Endodermal cell (in vitro differentiated cells): ENCODE results near the gene HIPK4. TPM values are rescaled to one million over a fixed set of nuclear protein-coding genes. Genes with fewer than 3 reads are reported as not detected.

Experiments
- DNase-seq: peaks from one replicate; pipeline ENCODE4 v3.0.0-alpha.2; 2017
- H3K27ac ChIP-seq: 2 replicates; pipeline ENCODE4 v1.5.1; 2013; ENCODE audit warnings: mild to moderate bottlenecking, low read depth, low read length, moderate library complexity
- H3K27me3 ChIP-seq: 2 replicates; pipeline ENCODE4 v1.6.1; 2013; ENCODE audit warnings: mild to moderate bottlenecking, low read length, moderate library complexity; ENCODE audit not compliant: insufficient read depth, control insufficient read depth, poor library complexity, severe bottlenecking
- H3K36me3 ChIP-seq: 2 replicates; pipeline ENCODE4 v1.7.0; 2013; ENCODE audit warnings: mild to moderate bottlenecking, low read length, moderate library complexity; ENCODE audit not compliant: control insufficient read depth, insufficient read depth
- H3K4me1 ChIP-seq: one replicate; pipeline ENCODE4 v1.7.0; 2013; ENCODE audit warnings: low read length; ENCODE audit not compliant: control insufficient read depth, insufficient read depth
- H3K4me3 ChIP-seq: 2 replicates; pipeline ENCODE4 v1.5.1; 2013; ENCODE audit warnings: mild to moderate bottlenecking, low read length, moderate library complexity
- H3K9ac ChIP-seq: 2 replicates; pipeline ENCODE4 v1.6.1; 2013; ENCODE audit warnings: mild to moderate bottlenecking, low read length, moderate library complexity; ENCODE audit not compliant: poor library complexity, severe bottlenecking; ENCODE audit errors: extremely low read depth
- H3K9me3 ChIP-seq: 2 replicates; pipeline ENCODE4 v1.6.1; 2013; ENCODE audit warnings: mild to moderate bottlenecking, low read length, moderate library complexity; ENCODE audit not compliant: control insufficient read depth
- H3K27ac Mint-ChIP-seq: 2 replicates; pipeline ENCODE4 v1.8.0; 2020; ENCODE audit warnings: mixed read lengths
- H3K27me3 Mint-ChIP-seq: 2 replicates; pipeline ENCODE4 v1.8.0; 2021; ENCODE audit warnings: mild to moderate bottlenecking, mixed read lengths; ENCODE audit not compliant: insufficient read depth
- H3K36me3 Mint-ChIP-seq: 2 replicates; pipeline ENCODE4 v1.8.0; 2020; ENCODE audit warnings: low read depth, mixed read lengths
- H3K4me1 Mint-ChIP-seq: 2 replicates; pipeline ENCODE4 v1.8.0; 2020; ENCODE audit warnings: mixed read lengths
- H3K4me3 Mint-ChIP-seq: 2 replicates; pipeline ENCODE4 v1.8.0; 2020; ENCODE audit warnings: mild to moderate bottlenecking, moderate library complexity, mixed read lengths
- H3K9me3 Mint-ChIP-seq: 2 replicates; pipeline ENCODE4 v1.8.0; 2020; ENCODE audit warnings: mild to moderate bottlenecking, mixed read lengths
- WGBS, 2 experiments: methylation state at CpG; one replicate each; pipeline versions ENCODE4 v1.1.5 to v1.1.7; 2013; ENCODE audit warnings: missing lambda C conversion rate in 2 of 2, mixed read lengths in 1 of 2; ENCODE audit not compliant: insufficient coverage in 1 of 2, insufficient read length in 1 of 2; 5-methylcytosine and 5-hydroxymethylcytosine counted together
- total RNA-seq, 2 donors: library from RNA; stranded (reverse); fragmentation: NEBNext Ultra II Directional in 1 of 2; extraction: Animal tissue kit (Norgen Biotek cat#: 25700) in 1 of 2; gene quantifications; 2 replicates in 1 of 2; 3 replicates in 1 of 2; pipeline ENCODE4 v1.2.1, GENCODE V29; 2021
- TF ChIP-seq, protein P1 (sequence below): fragments of 200-600 bp; sonication (generic); conservative IDR thresholded peaks from 2 replicates; pipeline ENCODE4 v1.5.0; 2021; ENCODE audit warnings: antibody characterized with exemption, mild to moderate bottlenecking

HIPK4 gene
- total RNA-seq, 2 donors from 2014 or later = 0.31 TPM; not detected in 1

- no peaks in the 10 kb centered on the region for H3K9me3 ChIP-seq
- no peak overlapping the region for H3K9ac ChIP-seq
- H3K4me1 ChIP-seq = no peaks in the 10 kb centered on the region
- peak; percentile 72 for DNase-seq
- H3K36me3 ChIP-seq = peaks cover 4% of the 10 kb centered on the region
- 82 to 100% methylated on average over 1 to 3 of the region's 3 CpGs for WGBS, 2 experiments
- H3K27me3 ChIP-seq = no peaks in the 10 kb centered on the region
- H3K36me3 Mint-ChIP-seq = peaks cover 14% of the 10 kb centered on the region
- H3K9me3 Mint-ChIP-seq = no peaks in the 10 kb centered on the region
- H3K27ac ChIP-seq = no peak overlapping the region
- peak overlapping the region; percentile 55 for H3K27ac Mint-ChIP-seq
- TF ChIP-seq, protein P1, sequence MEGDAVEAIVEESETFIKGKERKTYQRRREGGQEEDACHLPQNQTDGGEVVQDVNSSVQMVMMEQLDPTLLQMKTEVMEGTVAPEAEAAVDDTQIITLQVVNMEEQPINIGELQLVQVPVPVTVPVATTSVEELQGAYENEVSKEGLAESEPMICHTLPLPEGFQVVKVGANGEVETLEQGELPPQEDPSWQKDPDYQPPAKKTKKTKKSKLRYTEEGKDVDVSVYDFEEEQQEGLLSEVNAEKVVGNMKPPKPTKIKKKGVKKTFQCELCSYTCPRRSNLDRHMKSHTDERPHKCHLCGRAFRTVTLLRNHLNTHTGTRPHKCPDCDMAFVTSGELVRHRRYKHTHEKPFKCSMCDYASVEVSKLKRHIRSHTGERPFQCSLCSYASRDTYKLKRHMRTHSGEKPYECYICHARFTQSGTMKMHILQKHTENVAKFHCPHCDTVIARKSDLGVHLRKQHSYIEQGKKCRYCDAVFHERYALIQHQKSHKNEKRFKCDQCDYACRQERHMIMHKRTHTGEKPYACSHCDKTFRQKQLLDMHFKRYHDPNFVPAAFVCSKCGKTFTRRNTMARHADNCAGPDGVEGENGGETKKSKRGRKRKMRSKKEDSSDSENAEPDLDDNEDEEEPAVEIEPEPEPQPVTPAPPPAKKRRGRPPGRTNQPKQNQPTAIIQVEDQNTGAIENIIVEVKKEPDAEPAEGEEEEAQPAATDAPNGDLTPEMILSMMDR = peak; percentile 72
- no peak overlapping the region for H3K4me3 Mint-ChIP-seq
- peaks cover 2% of the 10 kb centered on the region for H3K4me1 Mint-ChIP-seq
- H3K27me3 Mint-ChIP-seq = peaks cover 2% of the 10 kb centered on the region
- H3K4me3 ChIP-seq = no peak overlapping the region
These were observed 8.7 kb downstream of the HIPK4 start for GRCh38 chr19:40381321-40381720.

DNA sequence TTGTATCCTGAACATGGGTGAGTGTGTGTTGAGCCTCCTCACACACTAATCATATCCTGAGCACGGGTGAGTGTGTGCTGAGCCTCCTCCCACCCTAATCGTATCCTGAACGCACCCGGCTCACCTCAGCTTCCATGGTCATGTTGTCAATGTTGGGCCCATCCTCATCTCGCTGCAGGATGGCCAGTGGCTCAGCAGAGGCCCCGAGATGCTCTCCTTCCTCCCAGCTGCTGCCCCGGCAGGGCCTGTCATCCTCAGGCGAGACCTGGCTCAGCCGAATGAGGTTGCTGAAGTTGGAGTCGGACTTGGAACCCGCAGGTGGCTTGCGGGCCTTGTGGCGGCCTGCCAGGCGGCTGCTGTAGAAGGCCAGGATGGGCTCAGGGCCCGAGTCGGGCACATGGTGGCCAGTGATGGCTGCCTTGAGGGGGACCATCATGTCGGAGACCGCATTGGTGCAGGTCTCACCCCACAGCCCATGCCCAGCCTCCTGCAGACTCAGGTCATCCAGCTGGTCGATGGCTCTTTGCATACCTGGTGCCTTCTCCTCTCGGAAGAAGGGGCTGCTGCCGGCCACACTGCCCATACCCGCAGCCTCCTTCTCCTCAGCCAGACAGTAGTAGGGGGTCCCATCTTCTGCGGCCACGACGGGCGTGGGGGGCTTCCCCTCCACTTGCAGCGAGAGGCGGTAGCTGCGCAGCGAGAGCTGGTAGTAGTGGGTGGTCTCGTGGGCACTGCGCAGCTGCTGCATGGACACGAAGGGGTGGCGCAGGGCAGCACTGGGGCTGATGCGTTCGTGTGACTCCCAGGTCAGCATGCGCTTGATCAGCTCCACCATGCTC lies 9.6 kb downstream of the HIPK4 start:
- Histone ChIP-seq H3K27ac (no peak overlapping the region), H3K4me3 (no peak overlapping the region), H3K9me3 (no peaks in the 10 kb centered on the region), H3K4me1 (no peaks in the 10 kb centered on the region), H3K27me3 (no peaks in the 10 kb centered on the region), H3K36me3 (peaks cover 4% of the 10 kb centered on the region), H3K9ac (no peak overlapping the region)
- WGBS, 2 experiments = 90 to 95% methylated on average over 27 to 37 of the region's 37 CpGs
- Mint-ChIP-seq H3K4me3 (no peak overlapping the region), H3K27me3 (peaks cover 2% of the 10 kb centered on the region), H3K36me3 (peaks cover 15% of the 10 kb centered on the region), H3K9me3 (no peaks in the 10 kb centered on the region), H3K4me1 (peaks cover 2% of the 10 kb centered on the region), H3K27ac (no peak overlapping the region)
- TF ChIP-seq, protein P1 = no peak
- no peak for DNase-seq

DNA sequence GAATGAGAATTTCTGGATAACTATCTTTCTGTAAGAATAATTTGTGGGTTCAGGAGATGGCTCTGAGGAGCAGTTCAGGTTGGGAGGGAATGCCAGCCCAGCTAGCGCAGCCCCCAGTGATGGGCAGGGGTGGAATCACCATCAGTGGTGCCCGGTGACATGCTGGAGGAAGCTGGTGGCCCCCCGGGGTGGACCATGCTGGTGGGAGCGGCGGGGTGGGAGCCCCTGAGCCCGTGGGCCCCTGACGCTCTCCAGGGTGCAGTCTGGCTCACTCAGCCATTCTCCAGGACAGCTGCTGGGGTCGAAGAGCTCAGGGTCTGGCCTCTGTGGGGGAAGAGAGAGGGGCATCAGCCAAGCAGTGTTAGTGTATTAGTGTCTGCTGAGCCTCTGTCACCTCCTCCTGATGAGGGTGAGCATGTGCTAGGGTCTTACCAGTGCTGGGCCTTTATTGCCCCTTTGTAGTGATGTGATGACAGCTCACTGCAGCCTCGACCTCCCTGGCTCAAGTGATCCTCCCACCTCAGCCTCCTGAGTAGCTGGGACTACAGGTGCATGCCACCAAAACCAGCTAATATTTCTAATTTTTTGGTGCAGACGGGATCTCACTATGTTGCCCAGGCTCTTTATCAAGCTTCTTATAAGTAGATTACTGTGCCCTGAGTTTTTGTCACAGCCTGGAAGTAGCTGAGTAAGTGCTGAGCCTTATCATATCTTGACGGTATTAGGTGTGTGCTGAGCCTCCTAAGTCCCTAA lies 10.4 kb downstream of the HIPK4 start:
- TF ChIP-seq, protein P1 = no peak
- H3K9me3 Mint-ChIP-seq = no peaks in the 10 kb centered on the region

More for the DNA sequence above, 10.4 kb downstream of the HIPK4 start:
- Histone ChIP-seq H3K27ac (no peak overlapping the region), H3K4me1 (no peaks in the 10 kb centered on the region), H3K9ac (no peak overlapping the region), H3K27me3 (no peaks in the 10 kb centered on the region), H3K36me3 (peaks cover 4% of the 10 kb centered on the region), H3K4me3 (no peak overlapping the region), H3K9me3 (no peaks in the 10 kb centered on the region)
- Mint-ChIP-seq H3K27ac (no peak overlapping the region), H3K36me3 (peaks cover 21% of the 10 kb centered on the region), H3K4me3 (no peak overlapping the region), H3K4me1 (peaks cover 2% of the 10 kb centered on the region), H3K27me3 (no peaks in the 10 kb centered on the region)
- no peak for DNase-seq
- WGBS, 2 experiments = 92 to 93% methylated on average over 5 to 11 of the region's 11 CpGs
